ENCODE measurements around the gene TCERG1L. TPM values are rescaled to one million over a fixed set of nuclear protein-coding genes. Genes with fewer than 3 reads are reported as not detected.

TCERG1L gene
- total RNA-seq, 1 experiment from 2014 or later = 1.5 TPM

GRCh38 chr10:131267814-131268095 lies 43.8 kb downstream of the TCERG1L start (continued):
- TF ChIP-seq AFF4 (CRISPR knock-in tag; IDR thresholded peaks at IDR 0.05; ENCODE audit: borderline replicate concordance) (no peak), NFE2L1 (CRISPR knock-in tag; IDR thresholded peaks at IDR 0.05) (no peak), USF2 (CRISPR knock-in tag; IDR thresholded peaks at IDR 0.05) (no peak), ZNF416 (CRISPR knock-in tag; IDR thresholded peaks at IDR 0.05) (no peak), E2F4 (CRISPR knock-in tag; IDR thresholded peaks at IDR 0.05; ENCODE audit: borderline replicate concordance, low read depth) (no peak), FOXK1 (CRISPR knock-in tag; IDR thresholded peaks at IDR 0.05) (no peak)
- TF ChIP-seq, protein P1, sequence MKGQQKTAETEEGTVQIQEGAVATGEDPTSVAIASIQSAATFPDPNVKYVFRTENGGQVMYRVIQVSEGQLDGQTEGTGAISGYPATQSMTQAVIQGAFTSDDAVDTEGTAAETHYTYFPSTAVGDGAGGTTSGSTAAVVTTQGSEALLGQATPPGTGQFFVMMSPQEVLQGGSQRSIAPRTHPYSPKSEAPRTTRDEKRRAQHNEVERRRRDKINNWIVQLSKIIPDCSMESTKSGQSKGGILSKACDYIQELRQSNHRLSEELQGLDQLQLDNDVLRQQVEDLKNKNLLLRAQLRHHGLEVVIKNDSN (CRISPR knock-in tag; IDR thresholded peaks at IDR 0.05) = no peak

- Mint-ChIP-seq H3K27me3 (ENCODE audit: low read depth) (peaks cover 24% of the 10 kb centered on the region), H3K9me3 (peaks cover 53% of the 10 kb centered on the region), H3K27ac (no peak overlapping the region), H3K4me1 (no peaks in the 10 kb centered on the region), H3K4me3 (no peak overlapping the region), H3K36me3 (peaks cover 69% of the 10 kb centered on the region)
- no peak for ATAC-seq
- POLR2A ChIA-PET = no interaction called here
- DNase-seq (ENCODE audit: low spot score) = no peak
- CTCF ChIA-PET = no interaction called here
- TF ChIP-seq, protein P2, sequence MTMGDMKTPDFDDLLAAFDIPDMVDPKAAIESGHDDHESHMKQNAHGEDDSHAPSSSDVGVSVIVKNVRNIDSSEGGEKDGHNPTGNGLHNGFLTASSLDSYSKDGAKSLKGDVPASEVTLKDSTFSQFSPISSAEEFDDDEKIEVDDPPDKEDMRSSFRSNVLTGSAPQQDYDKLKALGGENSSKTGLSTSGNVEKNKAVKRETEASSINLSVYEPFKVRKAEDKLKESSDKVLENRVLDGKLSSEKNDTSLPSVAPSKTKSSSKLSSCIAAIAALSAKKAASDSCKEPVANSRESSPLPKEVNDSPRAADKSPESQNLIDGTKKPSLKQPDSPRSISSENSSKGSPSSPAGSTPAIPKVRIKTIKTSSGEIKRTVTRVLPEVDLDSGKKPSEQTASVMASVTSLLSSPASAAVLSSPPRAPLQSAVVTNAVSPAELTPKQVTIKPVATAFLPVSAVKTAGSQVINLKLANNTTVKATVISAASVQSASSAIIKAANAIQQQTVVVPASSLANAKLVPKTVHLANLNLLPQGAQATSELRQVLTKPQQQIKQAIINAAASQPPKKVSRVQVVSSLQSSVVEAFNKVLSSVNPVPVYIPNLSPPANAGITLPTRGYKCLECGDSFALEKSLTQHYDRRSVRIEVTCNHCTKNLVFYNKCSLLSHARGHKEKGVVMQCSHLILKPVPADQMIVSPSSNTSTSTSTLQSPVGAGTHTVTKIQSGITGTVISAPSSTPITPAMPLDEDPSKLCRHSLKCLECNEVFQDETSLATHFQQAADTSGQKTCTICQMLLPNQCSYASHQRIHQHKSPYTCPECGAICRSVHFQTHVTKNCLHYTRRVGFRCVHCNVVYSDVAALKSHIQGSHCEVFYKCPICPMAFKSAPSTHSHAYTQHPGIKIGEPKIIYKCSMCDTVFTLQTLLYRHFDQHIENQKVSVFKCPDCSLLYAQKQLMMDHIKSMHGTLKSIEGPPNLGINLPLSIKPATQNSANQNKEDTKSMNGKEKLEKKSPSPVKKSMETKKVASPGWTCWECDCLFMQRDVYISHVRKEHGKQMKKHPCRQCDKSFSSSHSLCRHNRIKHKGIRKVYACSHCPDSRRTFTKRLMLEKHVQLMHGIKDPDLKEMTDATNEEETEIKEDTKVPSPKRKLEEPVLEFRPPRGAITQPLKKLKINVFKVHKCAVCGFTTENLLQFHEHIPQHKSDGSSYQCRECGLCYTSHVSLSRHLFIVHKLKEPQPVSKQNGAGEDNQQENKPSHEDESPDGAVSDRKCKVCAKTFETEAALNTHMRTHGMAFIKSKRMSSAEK (CRISPR knock-in tag; IDR thresholded peaks at IDR 0.05; ENCODE audit: borderline replicate concordance) = no peak
- TF ChIP-seq NR2C2 (CRISPR knock-in tag; IDR thresholded peaks at IDR 0.05) (no peak), OVOL2 (CRISPR knock-in tag; IDR thresholded peaks at IDR 0.05; ENCODE audit: borderline replicate concordance) (no peak), PREB (CRISPR knock-in tag; IDR thresholded peaks at IDR 0.05; ENCODE audit: borderline replicate concordance) (no peak), JAZF1 (CRISPR knock-in tag; IDR thresholded peaks at IDR 0.05) (no peak), USF2 (CRISPR knock-in tag; IDR thresholded peaks at IDR 0.05) (no peak), ZNF671 (CRISPR knock-in tag; IDR thresholded peaks at IDR 0.05) (no peak), ZNF423 (CRISPR knock-in tag; IDR thresholded peaks at IDR 0.05) (no peak)
- TF ChIP-seq, protein P3, sequence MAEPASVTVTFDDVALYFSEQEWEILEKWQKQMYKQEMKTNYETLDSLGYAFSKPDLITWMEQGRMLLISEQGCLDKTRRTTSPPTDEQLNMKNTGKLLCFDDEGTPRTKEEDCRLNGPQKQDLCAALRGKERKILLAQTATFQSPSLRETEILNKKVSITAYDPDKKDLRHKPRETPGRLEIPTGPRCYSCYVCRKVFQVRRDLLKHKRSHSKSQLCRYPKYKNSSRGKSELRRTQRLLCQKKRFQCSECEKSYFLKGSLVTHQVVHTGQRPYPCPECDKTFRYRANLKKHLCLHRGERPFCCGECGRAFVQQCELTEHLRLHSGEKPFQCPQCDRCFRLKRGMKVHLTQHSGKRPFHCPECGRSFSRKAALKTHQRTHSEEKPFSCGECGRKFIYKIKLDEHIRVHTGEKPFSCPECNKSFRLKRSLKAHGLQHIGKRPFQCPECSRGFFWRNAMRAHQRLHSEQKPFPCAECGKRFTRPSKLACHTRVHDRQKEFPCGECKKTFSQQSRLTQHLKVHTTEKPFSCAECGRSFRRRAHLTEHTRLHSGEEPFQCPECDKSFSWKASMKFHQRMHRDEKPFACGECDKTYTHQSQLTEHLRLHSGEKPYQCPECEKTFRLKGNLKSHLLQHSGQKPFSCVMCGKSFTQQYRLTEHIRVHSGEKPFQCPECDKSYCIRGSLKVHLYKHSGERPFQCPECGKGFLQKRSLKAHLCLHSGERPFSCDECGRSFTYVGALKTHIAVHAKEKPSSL (CRISPR knock-in tag; conservative IDR thresholded peaks at IDR 0.05) = no peak
Measured at GRCh38 chr10:131266936-131267813, 44.3 kb downstream of the TCERG1L start.

Measured in WTC11 (cell line).